Loucy (cell line): ENCODE data around the gene NPEPPS.

Source experiments
- H2AFZ ChIP-seq: fragments of 200-600 bp; sonication (generic); 2 replicates; pipeline ENCODE4 v1.6.0; 2016; ENCODE audit warnings: antibody characterized with exemption, mild to moderate bottlenecking, low read length, moderate library complexity
- H3F3A ChIP-seq: fragments of 200-600 bp; 2 replicates; pipeline ENCODE4 v1.6.0; 2016; ENCODE audit warnings: antibody characterized with exemption, low read depth, mild to moderate bottlenecking
- H3K27me3 ChIP-seq: fragments of 200-600 bp; sonication (generic); 2 replicates; pipeline ENCODE4 v1.6.1; 2014; ENCODE audit warnings: low read length, mild to moderate bottlenecking; ENCODE audit not compliant: insufficient read depth, poor library complexity, severe bottlenecking
- H3K36me3 ChIP-seq: fragments of 200-600 bp; sonication (generic); 2 replicates; pipeline ENCODE4 v1.6.1; 2016; ENCODE audit warnings: low read length; ENCODE audit not compliant: insufficient read depth
- H3K4me1 ChIP-seq: fragments of 200-600 bp; sonication (generic); 2 replicates; pipeline ENCODE4 v1.5.1; 2014; ENCODE audit warnings: low read length, mild to moderate bottlenecking; ENCODE audit not compliant: insufficient read depth, poor library complexity, severe bottlenecking
- H3K4me2 ChIP-seq: fragments of 200-600 bp; sonication (generic); 2 replicates; pipeline ENCODE4 v1.6.0; 2014; ENCODE audit warnings: antibody characterized with exemption, low read length, low read depth, mild to moderate bottlenecking; ENCODE audit not compliant: poor library complexity, severe bottlenecking
- H3K4me3 ChIP-seq: fragments of 200-600 bp; sonication (generic); 2 replicates; pipeline ENCODE4 v1.5.1; 2014; ENCODE audit warnings: low read length, mild to moderate bottlenecking, mixed read lengths; ENCODE audit not compliant: poor library complexity, severe bottlenecking
- H3K79me2 ChIP-seq: fragments of 200-600 bp; sonication (generic); 2 replicates; pipeline ENCODE4 v1.6.1; 2014; ENCODE audit warnings: low read length; ENCODE audit not compliant: insufficient read depth
- H3K9ac ChIP-seq: fragments of 200-600 bp; sonication (generic); 2 replicates; pipeline ENCODE4 v1.6.0; 2014; ENCODE audit warnings: mild to moderate bottlenecking, low read depth, low read length, moderate library complexity; ENCODE audit not compliant: poor library complexity, severe bottlenecking
- H3K9me2 ChIP-seq: fragments of 200-600 bp; sonication (generic); replicated peaks from 2 replicates; pipeline ENCODE4 v1.6.1; 2016; ENCODE audit warnings: low read depth, low read length, mixed read lengths
- H3K9me3 ChIP-seq: fragments of 200-600 bp; sonication (generic); 2 replicates; pipeline ENCODE4 v1.6.1; 2014; ENCODE audit warnings: mild to moderate bottlenecking, antibody characterized with exemption, low read length, low read depth; ENCODE audit not compliant: insufficient read depth
- H4K20me1 ChIP-seq: fragments of 200-600 bp; sonication (generic); 2 replicates; pipeline ENCODE4 v1.6.0; 2014; ENCODE audit warnings: antibody characterized with exemption, low read length, mild to moderate bottlenecking; ENCODE audit not compliant: insufficient read depth, poor library complexity, severe bottlenecking
- CTCF ChIP-seq: fragments of 200-600 bp; sonication (generic); conservative IDR thresholded peaks from 2 replicates; pipeline ENCODE4 v1.5.1; 2014; ENCODE audit warnings: mild to moderate bottlenecking, antibody characterized with exemption, low read length
- EZH2phosphoT487 ChIP-seq: fragments of 200-600 bp; IDR thresholded peaks from 2 replicates; pipeline ENCODE4 v1.6.1; 2018; ENCODE audit warnings: antibody characterized with exemption, mild to moderate bottlenecking, moderate library complexity, borderline replicate concordance

The NPEPPS gene

GRCh38 chr17:47643116-47643515, 112.2 kb downstream of the NPEPPS start:
- H3F3A ChIP-seq, result no peaks in the 10 kb centered on the region
- peaks cover 4% of the 10 kb centered on the region for H3K4me1 ChIP-seq
- H3K36me3 ChIP-seq, result no peaks in the 10 kb centered on the region
- H3K79me2 ChIP-seq, result peaks cover 9% of the 10 kb centered on the region
- H3K9me2 ChIP-seq, result no peaks in the 10 kb centered on the region
- H3K27me3 ChIP-seq, result no peaks in the 10 kb centered on the region
- no peak overlapping the region for H3K9ac ChIP-seq
- no peaks in the 10 kb centered on the region for H3K9me3 ChIP-seq
- H3K4me3 ChIP-seq, result no peak overlapping the region
- H2AFZ ChIP-seq, result no peak overlapping the region
- H4K20me1 ChIP-seq, result no peaks in the 10 kb centered on the region
- H3K4me2 ChIP-seq, result no peak overlapping the region
- no peak for TF ChIP-seq EZH2phosphoT487

- TF ChIP-seq EZH2phosphoT487, result no peak
- TF ChIP-seq CTCF, result no peak
Observed at GRCh38 chr17:47644324-47644723, 113.4 kb downstream of the NPEPPS start.

GRCh38 chr17:47649153-47649971, 118.5 kb downstream of the NPEPPS start, which contains the start of gene KPNB1:
Gene KPNB1 (plus strand): TSS chr17:47649919. CDS start chr17:47650245, 326 bp downstream.
- Histone ChIP-seq H3K4me2 (peak within 1 kb of the TSS; percentile 93), H4K20me1 (peaks cover 38% of the 10 kb centered on the region), H3K4me3 (peak within 1 kb of the TSS; percentile 99), H3K9me3 (no peaks in the 10 kb centered on the region), H3K4me1 (peaks cover 42% of the 10 kb centered on the region), H3K36me3 (peaks cover 25% of the 10 kb centered on the region), H2AFZ (peak within 1 kb of the TSS; percentile 77), H3K27me3 (no peaks in the 10 kb centered on the region), H3K79me2 (peaks cover 58% of the 10 kb centered on the region), H3K9me2 (no peaks in the 10 kb centered on the region), H3F3A (no peaks in the 10 kb centered on the region; the same call in 1 of the 2 replicates), H3K9ac (peak within 1 kb of the TSS; percentile 93)
- TF ChIP-seq EZH2phosphoT487 (no peak), CTCF (no peak)

More at GRCh38 chr17:47644324-47644723, 113.4 kb downstream of the NPEPPS start:
- H3K79me2 ChIP-seq, result peaks cover 17% of the 10 kb centered on the region
- H3K4me2 ChIP-seq, result no peak overlapping the region
- H3K4me3 ChIP-seq, result no peak overlapping the region
- H3K36me3 ChIP-seq, result no peaks in the 10 kb centered on the region
- H3K27me3 ChIP-seq, result no peaks in the 10 kb centered on the region
- no peak overlapping the region for H3K9ac ChIP-seq
- peaks cover 12% of the 10 kb centered on the region for H3K4me1 ChIP-seq
- H3F3A ChIP-seq, result no peaks in the 10 kb centered on the region
- H2AFZ ChIP-seq, result no peak overlapping the region
- no peaks in the 10 kb centered on the region for H3K9me2 ChIP-seq
- no peaks in the 10 kb centered on the region for H3K9me3 ChIP-seq
- no peaks in the 10 kb centered on the region for H4K20me1 ChIP-seq
